HepG2 (cell line): ENCODE measurements around the gene TSPAN31.

ENCODE experiments used
- CBFB ChIP-seq: sonication (generic); formaldehyde crosslinking; IDR thresholded peaks from 2 replicates; pipeline ENCODE4 v1.4.0; 2020; ENCODE audit warnings: missing genetic modification reagents
- DPF2 ChIP-seq: sonication (generic); formaldehyde crosslinking; IDR thresholded peaks from 2 replicates; pipeline ENCODE4 v1.4.0; 2020; ENCODE audit warnings: mild to moderate bottlenecking, low read depth, missing genetic modification reagents, borderline replicate concordance
- FOXK2 ChIP-seq: fragments of 450-650 bp; IDR thresholded peaks from 2 replicates; pipeline ENCODE4 v1.6.1; 2016
- NR2F1 ChIP-seq, 2 experiments: fragments of 450-650 bp in 1 of 2; formaldehyde crosslinking in 1 of 2; IDR thresholded peaks; 2 replicates each; pipeline versions ENCODE4 v1.5.0 to v1.6.1; 2016 to 2020; ENCODE audit warnings: mild to moderate bottlenecking in 1 of 2, missing compliant biosample characterization in 1 of 2, missing genetic modification reagents in 1 of 2, moderate library complexity in 1 of 2
- PHF21A ChIP-seq: sonication (generic); formaldehyde crosslinking; IDR thresholded peaks from 2 replicates; pipeline ENCODE4 v1.5.0; 2020; ENCODE audit warnings: mild to moderate bottlenecking, missing genetic modification reagents
- RFX5 ChIP-seq: IDR thresholded peaks from 2 replicates; pipeline ENCODE4 v1.6.1; 2011; ENCODE audit warnings: low read depth, low read length, improper control_type of control experiment
- SMAD3 ChIP-seq: sonication (generic); formaldehyde crosslinking; IDR thresholded peaks from 2 replicates; pipeline ENCODE4 v1.4.0; 2020; ENCODE audit warnings: missing genetic modification reagents
- ZBTB40 ChIP-seq, 2 experiments: fragments of 450-650 bp in 1 of 2; sonication (generic) in 1 of 2; formaldehyde crosslinking in 1 of 2; IDR thresholded peaks; 2 replicates each; pipeline versions ENCODE4 v1.6.1 to v1.8.0; 2016 to 2022; ENCODE audit warnings: antibody characterized with exemption in 1 of 2, mild to moderate bottlenecking in 1 of 2, missing genetic modification reagents in 1 of 2
- ZFP82 ChIP-seq: sonication (generic); formaldehyde crosslinking; IDR thresholded peaks from 2 replicates; pipeline ENCODE4 v1.5.1; 2020; ENCODE audit warnings: mild to moderate bottlenecking, missing genetic modification reagents, borderline replicate concordance
- TF ChIP-seq, protein P1 (sequence below): sonication (generic); formaldehyde crosslinking; IDR thresholded peaks from 2 replicates; pipeline ENCODE4 v1.4.0; 2020; ENCODE audit warnings: low read depth, missing genetic modification reagents
- TF ChIP-seq, protein P2 (sequence below): IDR thresholded peaks from 2 replicates; pipeline ENCODE4 v1.6.1; 2016
- TF ChIP-seq, protein P3 (sequence below): sonication (generic); formaldehyde crosslinking; IDR thresholded peaks from 2 replicates; pipeline ENCODE4 v1.5.0; 2020; ENCODE audit warnings: mild to moderate bottlenecking, missing genetic modification reagents, moderate library complexity

- no peak for TF ChIP-seq RFX5
- no peak for TF ChIP-seq CBFB (CRISPR knock-in tag)
- no peak for TF ChIP-seq DPF2 (CRISPR knock-in tag)
- TF ChIP-seq SMAD3 (CRISPR knock-in tag) = no peak
- TF ChIP-seq ZBTB40 (IDR thresholded peaks at IDR 0.05) = no peak
- TF ChIP-seq ZBTB40 (CRISPR knock-in tag; IDR thresholded peaks at IDR 0.05) = no peak
- TF ChIP-seq PHF21A (CRISPR knock-in tag) = no peak
- TF ChIP-seq, protein P1, sequence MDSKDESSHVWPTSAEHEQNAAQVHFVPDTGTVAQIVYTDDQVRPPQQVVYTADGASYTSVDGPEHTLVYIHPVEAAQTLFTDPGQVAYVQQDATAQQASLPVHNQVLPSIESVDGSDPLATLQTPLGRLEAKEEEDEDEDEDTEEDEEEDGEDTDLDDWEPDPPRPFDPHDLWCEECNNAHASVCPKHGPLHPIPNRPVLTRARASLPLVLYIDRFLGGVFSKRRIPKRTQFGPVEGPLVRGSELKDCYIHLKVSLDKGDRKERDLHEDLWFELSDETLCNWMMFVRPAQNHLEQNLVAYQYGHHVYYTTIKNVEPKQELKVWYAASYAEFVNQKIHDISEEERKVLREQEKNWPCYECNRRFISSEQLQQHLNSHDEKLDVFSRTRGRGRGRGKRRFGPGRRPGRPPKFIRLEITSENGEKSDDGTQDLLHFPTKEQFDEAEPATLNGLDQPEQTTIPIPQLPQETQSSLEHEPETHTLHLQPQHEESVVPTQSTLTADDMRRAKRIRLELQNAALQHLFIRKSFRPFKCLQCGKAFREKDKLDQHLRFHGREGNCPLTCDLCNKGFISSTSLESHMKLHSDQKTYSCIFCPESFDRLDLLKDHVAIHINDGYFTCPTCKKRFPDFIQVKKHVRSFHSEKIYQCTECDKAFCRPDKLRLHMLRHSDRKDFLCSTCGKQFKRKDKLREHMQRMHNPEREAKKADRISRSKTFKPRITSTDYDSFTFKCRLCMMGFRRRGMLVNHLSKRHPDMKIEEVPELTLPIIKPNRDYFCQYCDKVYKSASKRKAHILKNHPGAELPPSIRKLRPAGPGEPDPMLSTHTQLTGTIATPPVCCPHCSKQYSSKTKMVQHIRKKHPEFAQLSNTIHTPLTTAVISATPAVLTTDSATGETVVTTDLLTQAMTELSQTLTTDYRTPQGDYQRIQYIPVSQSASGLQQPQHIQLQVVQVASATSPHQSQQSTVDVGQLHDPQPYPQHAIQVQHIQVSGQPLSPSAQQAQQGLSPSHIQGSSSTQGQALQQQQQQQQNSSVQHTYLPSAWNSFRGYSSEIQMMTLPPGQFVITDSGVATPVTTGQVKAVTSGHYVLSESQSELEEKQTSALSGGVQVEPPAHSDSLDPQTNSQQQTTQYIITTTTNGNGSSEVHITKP (CRISPR knock-in tag) = no peak
- TF ChIP-seq, protein P2, sequence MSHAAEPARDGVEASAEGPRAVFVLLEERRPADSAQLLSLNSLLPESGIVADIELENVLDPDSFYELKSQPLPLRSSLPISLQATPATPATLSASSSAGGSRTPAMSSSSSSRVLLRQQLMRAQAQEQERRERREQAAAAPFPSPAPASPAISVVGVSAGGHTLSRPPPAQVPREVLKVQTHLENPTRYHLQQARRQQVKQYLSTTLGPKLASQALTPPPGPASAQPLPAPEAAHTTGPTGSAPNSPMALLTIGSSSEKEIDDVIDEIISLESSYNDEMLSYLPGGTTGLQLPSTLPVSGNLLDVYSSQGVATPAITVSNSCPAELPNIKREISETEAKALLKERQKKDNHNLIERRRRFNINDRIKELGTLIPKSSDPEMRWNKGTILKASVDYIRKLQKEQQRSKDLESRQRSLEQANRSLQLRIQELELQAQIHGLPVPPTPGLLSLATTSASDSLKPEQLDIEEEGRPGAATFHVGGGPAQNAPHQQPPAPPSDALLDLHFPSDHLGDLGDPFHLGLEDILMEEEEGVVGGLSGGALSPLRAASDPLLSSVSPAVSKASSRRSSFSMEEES = no peak
- TF ChIP-seq, protein P3, sequence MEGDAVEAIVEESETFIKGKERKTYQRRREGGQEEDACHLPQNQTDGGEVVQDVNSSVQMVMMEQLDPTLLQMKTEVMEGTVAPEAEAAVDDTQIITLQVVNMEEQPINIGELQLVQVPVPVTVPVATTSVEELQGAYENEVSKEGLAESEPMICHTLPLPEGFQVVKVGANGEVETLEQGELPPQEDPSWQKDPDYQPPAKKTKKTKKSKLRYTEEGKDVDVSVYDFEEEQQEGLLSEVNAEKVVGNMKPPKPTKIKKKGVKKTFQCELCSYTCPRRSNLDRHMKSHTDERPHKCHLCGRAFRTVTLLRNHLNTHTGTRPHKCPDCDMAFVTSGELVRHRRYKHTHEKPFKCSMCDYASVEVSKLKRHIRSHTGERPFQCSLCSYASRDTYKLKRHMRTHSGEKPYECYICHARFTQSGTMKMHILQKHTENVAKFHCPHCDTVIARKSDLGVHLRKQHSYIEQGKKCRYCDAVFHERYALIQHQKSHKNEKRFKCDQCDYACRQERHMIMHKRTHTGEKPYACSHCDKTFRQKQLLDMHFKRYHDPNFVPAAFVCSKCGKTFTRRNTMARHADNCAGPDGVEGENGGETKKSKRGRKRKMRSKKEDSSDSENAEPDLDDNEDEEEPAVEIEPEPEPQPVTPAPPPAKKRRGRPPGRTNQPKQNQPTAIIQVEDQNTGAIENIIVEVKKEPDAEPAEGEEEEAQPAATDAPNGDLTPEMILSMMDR = no peak
- no peak for TF ChIP-seq ZFP82 (CRISPR knock-in tag)
- TF ChIP-seq NR2F1 (CRISPR knock-in tag; IDR thresholded peaks at IDR 0.05) = no peak
- TF ChIP-seq FOXK2 = no peak
These were observed 39.0 kb downstream of the TSPAN31 start for GRCh38 chr12:57783861-57784260.
